ENCODE measurements around the gene TMEM240. TPM values are rescaled to one million over a fixed set of nuclear protein-coding genes. Genes with fewer than 3 reads are reported as not detected.
A peak's percentile ranks its signal among the peaks of the same experiment; 100 is the strongest.

TMEM240 gene
- total and polyA plus RNA-seq, 9 of the 15 experiments (the other 6 are each of a cell fraction or from before 2014, with no cell fraction given): 0.24 to 2.0 (median 0.69) TPM; not detected in 5

- TF ChIP-seq TEAD1 (CRISPR knock-in tag; IDR thresholded peaks at IDR 0.05) (peak in 1 of 2 experiments; percentile 71; a peak in 2 of 4 replicates), CGGBP1 (CRISPR knock-in tag; IDR thresholded peaks at IDR 0.05) (peak; percentile 5; the same call in 1 of the 2 replicates), ZNF436 (CRISPR knock-in tag; IDR thresholded peaks at IDR 0.05) (no peak), CREB1 (IDR thresholded peaks at IDR 0.05) (peak; percentile 99), CREB1 (CRISPR knock-in tag; IDR thresholded peaks at IDR 0.05) (peak; percentile 99), MCM3 (IDR thresholded peaks at IDR 0.05) (no peak), CBFA2T3 (IDR thresholded peaks at IDR 0.05) (no peak), ZBTB9 (CRISPR knock-in tag; IDR thresholded peaks at IDR 0.05) (peak; percentile 57; the same call in 1 of the 2 replicates), BRF2 (IDR thresholded peaks at IDR 0.05; ENCODE audit: borderline replicate concordance, insufficient read depth, insufficient read length) (no peak), HEY1 (CRISPR knock-in tag; IDR thresholded peaks at IDR 0.05; ENCODE audit: borderline replicate concordance) (no peak), HSF4 (CRISPR knock-in tag; IDR thresholded peaks at IDR 0.05; ENCODE audit: borderline replicate concordance) (no peak), NR2C1 (IDR thresholded peaks at IDR 0.05) (no peak), NR2C1 (tag; IDR thresholded peaks at IDR 0.05) (peak; percentile 52; the same call in 1 of the 2 replicates), TOE1 (IDR thresholded peaks at IDR 0.05; ENCODE audit: borderline replicate concordance) (peak; percentile 94), TOE1 (CRISPR knock-in tag; IDR thresholded peaks at IDR 0.05; ENCODE audit: borderline replicate concordance, low read depth) (no peak), ESRRA (IDR thresholded peaks at IDR 0.05; ENCODE audit: borderline replicate concordance, low read depth) (peak; percentile 86; the same call in 1 of the 2 replicates), CBX3 (IDR thresholded peaks at IDR 0.05; ENCODE audit: borderline replicate concordance in 1 of 2, low read length in 2 of 2) (peak in 1 of 2 experiments; percentile 65; a peak in 1 of 3 replicates), STAT5A (IDR thresholded peaks at IDR 0.05; ENCODE audit: borderline replicate concordance, low read length) (no peak; the same call in 1 of the 2 replicates), ZNF592 (IDR thresholded peaks at IDR 0.05) (0 out of 2 replicates have a peak, but pooled peaks have one; percentile 18), ZNF449 (CRISPR knock-in tag; IDR thresholded peaks at IDR 0.05) (no peak)
Observed at GRCh38 chr1:1511533-1512285, 28.7 kb downstream of the TMEM240 start, which contains the start of gene ATAD3A (continued).
